HG02970 (cell line): Measurements from ENCODE around the gene PTPRR.

Source experiments
- ATAC-seq: cut with Tn5 transposase; IDR thresholded peaks from one replicate; pipeline ENCODE4 v1.9.1; 2021; ENCODE audit warnings: mild to moderate bottlenecking, moderate library complexity, moderate number of reproducible peaks; ENCODE audit not compliant: unreplicated experiment, low FRiP score

PTPRR gene

GRCh38 chr12:70719071-70719470 lies 201.5 kb downstream of the PTPRR start:
- ATAC-seq: no peak

- no peak for ATAC-seq
Observed at GRCh38 chr12:70711831-70712230, 208.7 kb downstream of the PTPRR start.

- no peak for ATAC-seq
Observed at GRCh38 chr12:70709022-70709421, 211.5 kb downstream of the PTPRR start.

GRCh38 chr12:70706611-70707010 lies 213.9 kb downstream of the PTPRR start:
- no peak for ATAC-seq

- no peak for ATAC-seq
Observed at GRCh38 chr12:70698345-70698744, 222.2 kb downstream of the PTPRR start.

- no peak for ATAC-seq
Observed at GRCh38 chr12:70695361-70696023, 225.0 kb downstream of the PTPRR start.

GRCh38 chr12:70692681-70693288 lies 227.8 kb downstream of the PTPRR start:
- ATAC-seq: no peak

GRCh38 chr12:70691018-70691672 lies 229.4 kb downstream of the PTPRR start:
- ATAC-seq: no peak

- no peak for ATAC-seq
Observed at GRCh38 chr12:70686907-70687306, 233.6 kb downstream of the PTPRR start.

- ATAC-seq: no peak
Observed at GRCh38 chr12:70686299-70686698, 234.2 kb downstream of the PTPRR start.

- no peak for ATAC-seq
Observed at GRCh38 chr12:70683976-70684375, 236.6 kb downstream of the PTPRR start.

- no peak for ATAC-seq
Observed at GRCh38 chr12:70671698-70672097, 248.8 kb downstream of the PTPRR start.

GRCh38 chr12:70670948-70671347 lies 249.6 kb downstream of the PTPRR start:
- no peak for ATAC-seq

GRCh38 chr12:70667253-70667652 lies 253.3 kb downstream of the PTPRR start:
- ATAC-seq: no peak

- no peak for ATAC-seq
Observed at GRCh38 chr12:70666364-70666763, 254.2 kb downstream of the PTPRR start.

- ATAC-seq: no peak
Observed at GRCh38 chr12:70664465-70664881, 256.1 kb downstream of the PTPRR start.

GRCh38 chr12:70663838-70664237 lies 256.7 kb downstream of the PTPRR start:
- ATAC-seq: no peak

GRCh38 chr12:70661466-70662161 lies 258.9 kb downstream of the PTPRR start:
- ATAC-seq: no peak

- no peak for ATAC-seq
Observed at GRCh38 chr12:70660620-70661219, 259.8 kb downstream of the PTPRR start.

- no peak for ATAC-seq
Observed at GRCh38 chr12:70660002-70660604, 260.4 kb downstream of the PTPRR start.
